DMS 273 (cell line): ENCODE results near the gene FRMPD2.
"Not testable (repeated sequence)": the region's sequence is repeated elsewhere in the genome, so short reads cannot be mapped to it uniquely, and the experiment has no call there.

Source experiments
- DNase-seq: peaks from one replicate; lab custom pipeline; 2025; ENCODE audit not compliant: unreplicated experiment; lab: John Stamatoyannopoulos, UW

Gene FRMPD2

DNA sequence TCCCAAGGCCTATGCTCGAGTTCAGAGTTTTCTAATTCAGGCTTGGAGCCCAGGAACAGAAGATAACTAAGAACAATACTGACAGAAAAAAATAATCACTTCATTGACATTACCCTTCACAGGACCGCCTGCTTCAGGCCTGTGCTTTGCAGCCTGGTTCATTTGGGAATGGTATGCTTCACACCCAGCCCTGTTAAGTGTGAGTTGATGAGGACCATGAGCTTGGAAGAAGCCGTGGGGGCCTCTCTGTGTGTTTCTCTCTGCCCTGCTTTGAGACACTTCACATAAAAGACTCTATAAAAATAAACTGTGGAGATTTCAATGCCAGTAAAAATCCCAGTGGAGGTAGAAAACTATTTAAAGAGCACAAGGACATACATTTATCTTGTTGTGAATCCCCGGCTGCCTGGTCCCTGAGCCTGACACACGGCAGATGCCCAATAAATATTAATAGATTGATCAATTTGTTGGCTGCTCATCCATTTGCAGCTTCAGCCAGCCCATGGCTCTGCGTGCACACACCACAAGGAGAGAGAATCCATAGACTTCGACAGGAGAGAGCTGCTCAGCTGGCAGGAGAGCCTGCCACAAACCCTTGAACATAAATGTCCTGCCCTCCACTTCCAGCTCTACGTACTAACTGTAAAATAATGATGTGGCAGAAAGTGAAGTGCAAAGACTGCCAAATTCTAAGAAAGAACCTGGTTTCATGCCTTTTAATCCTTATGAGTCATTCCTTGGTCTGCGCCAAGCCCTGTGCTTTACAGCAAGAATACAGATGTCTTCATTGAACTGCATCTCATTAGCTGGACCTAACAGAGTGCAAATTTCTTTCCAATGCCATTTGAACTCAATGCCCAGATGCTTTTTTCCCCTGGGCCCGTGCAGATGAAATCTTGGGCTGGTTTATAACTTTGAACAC, 130.5 kb downstream of the FRMPD2 start:
- DNase-seq = not testable (repeated sequence)

- DNase-seq = not testable (repeated sequence)
Observed at GRCh38 chr10:48140949-48141348, 133.5 kb downstream of the FRMPD2 start.

DNA sequence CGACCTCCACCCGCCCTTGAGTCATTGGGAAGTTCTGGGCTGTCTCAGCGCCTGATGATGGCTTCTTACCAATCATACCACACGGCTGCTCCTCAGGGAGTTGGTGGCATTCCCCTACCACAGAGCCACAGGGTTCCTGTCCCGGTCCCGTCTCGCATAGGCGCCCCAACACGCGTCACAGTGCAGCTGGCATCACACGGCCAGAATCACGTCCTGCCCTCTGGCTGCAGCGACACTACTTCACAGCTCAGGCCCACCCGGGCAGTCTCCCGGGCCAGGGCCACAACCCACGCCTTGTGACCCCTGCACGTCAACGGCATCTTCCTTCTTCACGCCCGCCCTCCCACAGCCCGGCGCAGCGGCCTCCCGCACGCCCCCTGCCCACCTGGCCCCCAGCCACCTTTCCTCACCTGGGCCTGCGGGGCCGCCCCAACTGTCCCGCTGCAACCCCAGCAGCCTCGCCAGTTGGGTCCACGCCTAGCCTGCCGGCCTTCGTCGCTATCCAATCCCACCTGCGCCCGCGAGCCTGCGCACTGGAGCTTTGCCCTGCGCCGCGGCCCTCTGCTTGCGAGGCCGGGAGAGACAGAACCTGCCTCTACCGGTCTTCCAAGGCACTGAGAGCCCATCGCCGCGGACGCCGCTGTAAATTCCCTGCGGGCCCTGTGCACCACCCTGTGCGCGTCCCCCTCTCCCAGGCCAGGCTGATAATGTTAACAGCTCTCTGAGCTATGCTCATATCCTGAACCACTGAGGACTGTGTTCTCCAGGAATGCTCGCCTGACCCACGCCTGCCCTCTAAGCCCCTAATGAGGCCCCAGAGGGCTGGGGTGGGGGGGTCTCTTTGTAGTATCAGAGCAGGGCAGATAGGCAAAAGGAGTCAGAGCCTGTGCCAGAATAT, 134.3 kb downstream of the FRMPD2 start:
- DNase-seq = not testable (repeated sequence)

- not testable (repeated sequence) for DNase-seq
Observed at GRCh38 chr10:48128954-48129353, 145.5 kb downstream of the FRMPD2 start.

- DNase-seq = not testable (repeated sequence)
Observed at GRCh38 chr10:48126251-48126650, 148.2 kb downstream of the FRMPD2 start.

- not testable (repeated sequence) for DNase-seq
Observed at GRCh38 chr10:48125631-48126030, 148.9 kb downstream of the FRMPD2 start.

GRCh38 chr10:48122618-48123017, 151.9 kb downstream of the FRMPD2 start:
- DNase-seq = not testable (repeated sequence)

DNA sequence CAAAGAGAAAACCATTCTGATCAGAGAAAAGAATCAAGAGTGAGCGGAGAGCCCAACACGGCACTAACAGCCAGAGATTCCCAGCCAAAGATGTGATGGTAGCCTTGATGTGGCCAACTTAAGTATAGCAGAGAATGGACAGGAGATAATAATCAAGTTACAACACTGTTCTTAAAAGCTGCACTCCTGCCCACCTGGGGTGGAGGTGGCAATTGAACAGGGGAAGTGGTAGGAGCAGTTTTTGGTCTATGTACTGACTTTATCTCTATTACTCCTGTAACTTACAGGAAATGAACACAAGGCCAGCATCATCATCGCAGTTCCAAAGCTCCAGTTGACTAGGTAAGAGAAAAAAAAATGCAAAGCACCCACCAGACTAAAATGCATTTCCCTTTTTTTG, 164.2 kb downstream of the FRMPD2 start:
- DNase-seq = not testable (repeated sequence)
